SH-SY5Y (cell line): ENCODE measurements around the gene HS3ST2.

Experiments used
- GATA2 ChIP-seq: IDR thresholded peaks from 2 replicates; pipeline ENCODE4 v1.6.1; 2011; ENCODE audit warnings: mild to moderate bottlenecking, low read depth, low read length
- GATA3 ChIP-seq: IDR thresholded peaks from 2 replicates; pipeline ENCODE4 v1.6.1; 2011; ENCODE audit warnings: low read depth, mild to moderate bottlenecking, low read length, moderate library complexity

The HS3ST2 gene

GRCh38 chr16:22789281-22789945 lies 24.5 kb upstream of the HS3ST2 start:
- no peak for TF ChIP-seq GATA2
- TF ChIP-seq GATA3: no peak

- TF ChIP-seq GATA2 (no peak), GATA3 (no peak)
Measured at GRCh38 chr16:22797551-22797950, 16.4 kb upstream of the HS3ST2 start.

GRCh38 chr16:22799113-22799512 lies 14.8 kb upstream of the HS3ST2 start:
- no peak for TF ChIP-seq GATA3
- TF ChIP-seq GATA2: no peak

GRCh38 chr16:22804893-22805292 lies 9.1 kb upstream of the HS3ST2 start:
- TF ChIP-seq GATA3 (no peak), GATA2 (no peak)

GRCh38 chr16:22805326-22805725 lies 8.6 kb upstream of the HS3ST2 start:
- TF ChIP-seq GATA2 (no peak), GATA3 (no peak)

GRCh38 chr16:22806811-22807210 lies 7.2 kb upstream of the HS3ST2 start:
- no peak for TF ChIP-seq GATA3
- TF ChIP-seq GATA2: no peak

- TF ChIP-seq GATA3: no peak
- no peak for TF ChIP-seq GATA2
Measured at GRCh38 chr16:22810226-22810625, 3.7 kb upstream of the HS3ST2 start.

GRCh38 chr16:22813223-22813947 lies 577 bp upstream of the HS3ST2 start:
- TF ChIP-seq GATA2 (no peak), GATA3 (no peak)

- TF ChIP-seq GATA3: no peak
Measured at GRCh38 chr16:22814711-22815105, 746 bp downstream of the HS3ST2 start.

GRCh38 chr16:22815863-22816262 lies 1.9 kb downstream of the HS3ST2 start:
- TF ChIP-seq GATA3: no peak

- TF ChIP-seq GATA2: no peak
- no peak for TF ChIP-seq GATA3
Measured at GRCh38 chr16:22816475-22816874, 2.5 kb downstream of the HS3ST2 start.

- TF ChIP-seq GATA2: no peak
- no peak for TF ChIP-seq GATA3
Measured at GRCh38 chr16:22838681-22839080, 24.7 kb downstream of the HS3ST2 start.

GRCh38 chr16:22843122-22843521 lies 29.2 kb downstream of the HS3ST2 start:
- TF ChIP-seq GATA2 (no peak), GATA3 (no peak)

- no peak for TF ChIP-seq GATA3
- no peak for TF ChIP-seq GATA2
Measured at GRCh38 chr16:22843856-22844255, 29.9 kb downstream of the HS3ST2 start.

- no peak for TF ChIP-seq GATA3
- no peak for TF ChIP-seq GATA2
Measured at GRCh38 chr16:22844416-22844815, 30.5 kb downstream of the HS3ST2 start.

GRCh38 chr16:22847100-22847499 lies 33.1 kb downstream of the HS3ST2 start:
- no peak for TF ChIP-seq GATA3
- no peak for TF ChIP-seq GATA2

- TF ChIP-seq GATA3: no peak
- no peak for TF ChIP-seq GATA2
Measured at GRCh38 chr16:22847690-22848089, 33.7 kb downstream of the HS3ST2 start.

GRCh38 chr16:22848451-22848850 lies 34.5 kb downstream of the HS3ST2 start:
- no peak for TF ChIP-seq GATA3
- no peak for TF ChIP-seq GATA2
